GM13977 (cell line): ENCODE results near the gene RAPGEF5.

ENCODE experiments used
- DNase-seq: peaks from one replicate; pipeline ENCODE4 v3.0.0; 2012; ENCODE audit warnings: low spot score
- CTCF ChIP-seq: IDR thresholded peaks from 2 replicates; pipeline ENCODE4 v1.5.1; 2012; ENCODE audit warnings: mild to moderate bottlenecking, control low read depth; ENCODE audit not compliant: insufficient read depth; ENCODE audit errors: extremely low read depth, missing control alignments
- in situ Hi-C: fragments of 300-500 bp; cut with MboI; formaldehyde crosslinking; loops from one replicate; pipeline ENCODE4 v1.12.0; 2022; ENCODE audit warnings: low sequenced_read_pairs, low pct_unique_long_range_greater_than_20kb, mixed read lengths, inconsistent platforms; ENCODE audit not compliant: unreplicated experiment

Gene RAPGEF5

GRCh38 chr7:22287412-22287811 is 69.5 kb downstream of the RAPGEF5 start:
- DNase-seq, result no peak
- no peak for TF ChIP-seq CTCF
- in situ Hi-C loops, result no loop called here

GRCh38 chr7:22286436-22286835 is 70.5 kb downstream of the RAPGEF5 start:
- DNase-seq, result no peak

GRCh38 chr7:22281481-22281880 is 75.5 kb downstream of the RAPGEF5 start:
- DNase-seq, result no peak
- in situ Hi-C loops, result no loop called here
- no peak for TF ChIP-seq CTCF

More at GRCh38 chr7:22286436-22286835, 70.5 kb downstream of the RAPGEF5 start:
- in situ Hi-C loops, result no loop called here
- no peak for TF ChIP-seq CTCF

GRCh38 chr7:22280031-22280430 is 76.9 kb downstream of the RAPGEF5 start:
- no peak for TF ChIP-seq CTCF
- no peak for DNase-seq
- in situ Hi-C loops, result no loop called here

- in situ Hi-C loops, result no loop called here
- no peak for DNase-seq
- TF ChIP-seq CTCF, result no peak
Measured at GRCh38 chr7:22278660-22279059, 78.3 kb downstream of the RAPGEF5 start.

GRCh38 chr7:22277375-22277774 is 79.6 kb downstream of the RAPGEF5 start:
- DNase-seq, result no peak
- no peak for TF ChIP-seq CTCF
- in situ Hi-C loops, result no loop called here

GRCh38 chr7:22275661-22276060 is 81.3 kb downstream of the RAPGEF5 start:
- no peak for DNase-seq
- in situ Hi-C loops, result no loop called here
- no peak for TF ChIP-seq CTCF
